Vagina (tissue), 2 donors: ENCODE data around the gene PLEK2. TPM values are rescaled to one million over a fixed set of nuclear protein-coding genes. Genes with fewer than 3 reads are reported as not detected.

ENCODE experiments used
- DNase-seq, 2 donors: peaks; one replicate each; pipeline ENCODE4 v3.0.0-alpha.2; 2017; ENCODE audit errors: extremely low spot score in 2 of 2
- H3K27ac ChIP-seq: fragments of 200-600 bp; sonication (generic); one replicate; pipeline ENCODE4 v1.5.1; 2019
- H3K27me3 ChIP-seq: fragments of 200-600 bp; sonication (generic); one replicate; pipeline ENCODE4 v1.5.1; 2019
- H3K36me3 ChIP-seq, 2 donors: fragments of 200-600 bp; sonication (generic); one replicate each; pipeline ENCODE4 v1.5.1; 2017 to 2019
- H3K4me1 ChIP-seq: fragments of 200-600 bp; sonication (generic); one replicate; pipeline ENCODE4 v1.5.1; 2019
- H3K4me3 ChIP-seq, 2 donors: fragments of 200-600 bp; sonication (generic); 1 replicate in 1 of 2; 2 replicates in 1 of 2; pipeline ENCODE4 v1.5.1; 2016 to 2019
- H3K9me3 ChIP-seq: fragments of 200-600 bp; sonication (generic); one replicate; pipeline ENCODE4 v1.5.1; 2019
- CTCF ChIP-seq, 3 experiments: fragments of 450-650 bp in 2 of 3; fragments of 200-600 bp in 1 of 3; sonication (generic) in 1 of 3; IDR thresholded peaks; one replicate each; pipeline ENCODE4 v1.5.1; 2017 to 2019; ENCODE audit warnings: antibody characterized with exemption in 3 of 3, mild to moderate bottlenecking in 2 of 3, moderate library complexity in 2 of 3
- POLR2A ChIP-seq, 2 donors: fragments of 450-650 bp; IDR thresholded peaks; one replicate each; pipeline ENCODE4 v1.6.1; 2017; ENCODE audit warnings: antibody characterized with exemption in 2 of 2, mild to moderate bottlenecking in 2 of 2, moderate library complexity in 2 of 2
- POLR2AphosphoS5 ChIP-seq, 2 donors: sonication (generic); formaldehyde crosslinking; IDR thresholded peaks; one replicate each; pipeline ENCODE4 v1.9.0; 2017; ENCODE audit warnings: antibody characterized with exemption in 2 of 2, mild to moderate bottlenecking in 2 of 2, low read depth in 1 of 2; ENCODE audit not compliant: insufficient read depth in 1 of 2
- intact Hi-C: fragments of 100-400 bp; cut with DNase I; formaldehyde crosslinking; loops from one replicate; pipeline ENCODE4 v1.15.1; 2023
- total RNA-seq: library from RNA; depleted of rRNA; stranded (reverse); fragments of >200 nt; gene quantifications from one replicate; pipeline ENCODE4 v1.2.3, GENCODE V29; 2016

PLEK2 gene
- 4.4 TPM for total RNA-seq

- no peaks in the 10 kb centered on the region for H3K9me3 ChIP-seq
- no peaks in the 10 kb centered on the region for H3K27me3 ChIP-seq
- H3K27ac ChIP-seq = no peak within 1 kb of the TSS
- H3K4me1 ChIP-seq = peaks cover 11% of the 10 kb centered on the region
- intact Hi-C loops = no loop called here
- no peak for DNase-seq
- TF ChIP-seq POLR2A (IDR thresholded peaks at IDR 0.05) (no peak), CTCF (IDR thresholded peaks at IDR 0.05) (no peak), POLR2AphosphoS5 (IDR thresholded peaks at IDR 0.05; ENCODE audit: insufficient read depth in 1 of 2, low read depth in 1 of 2) (no peak)
- H3K36me3 ChIP-seq = no peaks in the 10 kb centered on the region
- peak within 1 kb of the TSS; percentile 40 to 42 for H3K4me3 ChIP-seq
Observed at GRCh38 chr14:67411820-67412421, at the start of gene PLEK2. Gene PLEK2, minus strand, starts transcription at chr14:67412165. Its CDS starts 106 bp downstream, at chr14:67412059.

GRCh38 chr14:67461341-67461985 lies 49.5 kb upstream of the PLEK2 start:
- no peak for TF ChIP-seq CTCF (IDR thresholded peaks at IDR 0.05)
- DNase-seq = no peak
- H3K4me1 ChIP-seq = no peaks in the 10 kb centered on the region
- no peak overlapping the region for H3K4me3 ChIP-seq
- no peaks in the 10 kb centered on the region for H3K36me3 ChIP-seq
- H3K9me3 ChIP-seq = no peaks in the 10 kb centered on the region
- intact Hi-C loops = no loop called here
- no peak overlapping the region for H3K27ac ChIP-seq
- H3K27me3 ChIP-seq = no peaks in the 10 kb centered on the region

GRCh38 chr14:67459336-67459735 lies 47.4 kb upstream of the PLEK2 start:
- no peak for DNase-seq
- TF ChIP-seq POLR2AphosphoS5 (IDR thresholded peaks at IDR 0.05; ENCODE audit: insufficient read depth in 1 of 2, low read depth in 1 of 2) = no peak
- TF ChIP-seq CTCF (IDR thresholded peaks at IDR 0.05) = no peak
- TF ChIP-seq POLR2A (IDR thresholded peaks at IDR 0.05) = no peak
- Histone ChIP-seq H3K4me1 (no peaks in the 10 kb centered on the region), H3K27ac (no peak overlapping the region), H3K27me3 (no peaks in the 10 kb centered on the region), H3K36me3 (no peaks in the 10 kb centered on the region), H3K4me3 (no peak overlapping the region), H3K9me3 (no peaks in the 10 kb centered on the region)
- intact Hi-C loops = no loop called here

GRCh38 chr14:67457782-67458181 lies 45.8 kb upstream of the PLEK2 start:
- intact Hi-C loops = no loop called here
- Histone ChIP-seq H3K9me3 (no peaks in the 10 kb centered on the region), H3K27me3 (no peaks in the 10 kb centered on the region), H3K27ac (no peak overlapping the region), H3K36me3 (no peaks in the 10 kb centered on the region), H3K4me3 (no peak overlapping the region), H3K4me1 (no peaks in the 10 kb centered on the region)
- TF ChIP-seq CTCF (IDR thresholded peaks at IDR 0.05) (no peak), POLR2AphosphoS5 (IDR thresholded peaks at IDR 0.05; ENCODE audit: insufficient read depth in 1 of 2, low read depth in 1 of 2) (no peak), POLR2A (IDR thresholded peaks at IDR 0.05) (no peak)
- no peak for DNase-seq

- DNase-seq = no peak
- no peaks in the 10 kb centered on the region for H3K4me1 ChIP-seq
- H3K4me3 ChIP-seq = no peak overlapping the region
- no peak overlapping the region for H3K27ac ChIP-seq
- no peaks in the 10 kb centered on the region for H3K36me3 ChIP-seq
- intact Hi-C loops = no loop called here
- TF ChIP-seq POLR2AphosphoS5 (IDR thresholded peaks at IDR 0.05; ENCODE audit: insufficient read depth in 1 of 2, low read depth in 1 of 2) (no peak), POLR2A (IDR thresholded peaks at IDR 0.05) (no peak), CTCF (IDR thresholded peaks at IDR 0.05) (no peak)
- H3K27me3 ChIP-seq = no peaks in the 10 kb centered on the region
- H3K9me3 ChIP-seq = no peaks in the 10 kb centered on the region
Observed at GRCh38 chr14:67456732-67457131, 44.8 kb upstream of the PLEK2 start.
